Hepatocyte (in vitro differentiated cells): ENCODE results near the gene METTL25B.

ENCODE experiments used
- EZH2 ChIP-seq: fragments of 200-600 bp; sonication (generic); IDR thresholded peaks from 2 replicates; pipeline ENCODE4 v1.6.1; 2016; ENCODE audit warnings: antibody characterized with exemption, mild to moderate bottlenecking, borderline replicate concordance
- EZH2phosphoT487 ChIP-seq: fragments of 200-600 bp; sonication (generic); IDR thresholded peaks from one replicate; pipeline ENCODE4 v1.6.1; 2018; ENCODE audit warnings: antibody characterized with exemption, mild to moderate bottlenecking, low read depth, moderate library complexity; ENCODE audit not compliant: unreplicated experiment, severe bottlenecking
- TF ChIP-seq, protein P1 (sequence below): fragments of 200-600 bp; sonication (generic); IDR thresholded peaks from 2 replicates; pipeline ENCODE4 v1.5.1; 2016; ENCODE audit warnings: antibody characterized with exemption, mild to moderate bottlenecking; ENCODE audit not compliant: poor library complexity

DNA sequence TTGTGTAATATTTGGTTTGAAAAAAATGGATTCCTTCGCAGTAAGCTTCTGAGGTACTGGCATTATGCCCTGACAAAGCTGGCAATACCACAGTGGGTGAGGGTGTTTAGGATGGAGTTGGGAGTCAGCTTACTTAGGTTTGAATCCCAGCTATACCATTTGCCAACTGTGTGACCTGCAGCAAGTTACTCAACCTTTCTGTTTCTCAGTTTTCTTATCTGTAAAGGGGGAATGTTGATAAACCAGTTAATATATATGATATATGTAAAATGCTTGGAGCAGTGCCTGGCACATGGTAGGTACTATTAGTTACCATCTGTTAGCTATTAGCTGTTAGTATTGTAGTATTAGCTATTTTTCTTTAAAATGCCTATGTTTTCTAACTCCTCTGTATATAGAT, 28.1 kb downstream of the METTL25B start:
- TF ChIP-seq, protein P1, sequence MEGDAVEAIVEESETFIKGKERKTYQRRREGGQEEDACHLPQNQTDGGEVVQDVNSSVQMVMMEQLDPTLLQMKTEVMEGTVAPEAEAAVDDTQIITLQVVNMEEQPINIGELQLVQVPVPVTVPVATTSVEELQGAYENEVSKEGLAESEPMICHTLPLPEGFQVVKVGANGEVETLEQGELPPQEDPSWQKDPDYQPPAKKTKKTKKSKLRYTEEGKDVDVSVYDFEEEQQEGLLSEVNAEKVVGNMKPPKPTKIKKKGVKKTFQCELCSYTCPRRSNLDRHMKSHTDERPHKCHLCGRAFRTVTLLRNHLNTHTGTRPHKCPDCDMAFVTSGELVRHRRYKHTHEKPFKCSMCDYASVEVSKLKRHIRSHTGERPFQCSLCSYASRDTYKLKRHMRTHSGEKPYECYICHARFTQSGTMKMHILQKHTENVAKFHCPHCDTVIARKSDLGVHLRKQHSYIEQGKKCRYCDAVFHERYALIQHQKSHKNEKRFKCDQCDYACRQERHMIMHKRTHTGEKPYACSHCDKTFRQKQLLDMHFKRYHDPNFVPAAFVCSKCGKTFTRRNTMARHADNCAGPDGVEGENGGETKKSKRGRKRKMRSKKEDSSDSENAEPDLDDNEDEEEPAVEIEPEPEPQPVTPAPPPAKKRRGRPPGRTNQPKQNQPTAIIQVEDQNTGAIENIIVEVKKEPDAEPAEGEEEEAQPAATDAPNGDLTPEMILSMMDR, result no peak
- TF ChIP-seq EZH2 (no peak), EZH2phosphoT487 (no peak)
